ENCODE results near the gene PCBP2.

PCBP2 gene

DNA sequence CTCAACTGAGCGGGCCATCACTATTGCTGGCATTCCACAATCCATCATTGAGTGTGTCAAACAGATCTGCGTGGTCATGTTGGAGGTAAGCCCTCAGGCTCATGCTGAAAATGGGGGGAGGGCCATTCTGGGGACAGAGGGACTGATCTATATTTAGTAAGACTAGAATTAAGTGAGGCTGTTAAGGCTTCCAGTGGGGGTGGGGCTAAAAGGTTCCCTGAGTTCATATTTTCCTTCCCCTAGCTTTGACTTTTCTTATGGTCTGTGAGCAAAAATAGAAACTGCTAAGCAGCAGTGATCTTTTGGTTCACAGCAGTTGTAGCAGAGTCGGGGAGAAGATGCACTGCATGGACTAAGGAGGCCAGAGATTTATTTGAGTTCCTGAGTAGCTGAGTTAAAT lies 9.2 kb downstream of the PCBP2 start:
- no CpG with 5 or more reads among the region's 3 CpGs for WGBS (ENCODE audit: insufficient coverage, insufficient read length)
- no peak for DNase-seq (ENCODE audit: low read depth, low spot score)
- Histone ChIP-seq H3K27me3 (ENCODE audit: control insufficient read depth, insufficient read depth, low read length) (no peaks in the 10 kb centered on the region), H3K27ac (ENCODE audit: low read length) (no peak overlapping the region), H3K9me3 (ENCODE audit: control insufficient read depth, insufficient read depth, low read length) (no peaks in the 10 kb centered on the region), H3K4me3 (ENCODE audit: low read length) (no peak overlapping the region), H3K4me1 (ENCODE audit: control insufficient read depth, insufficient read depth, low read length) (no peaks in the 10 kb centered on the region), H3K36me3 (ENCODE audit: control insufficient read depth, insufficient read depth, low read length) (peaks cover 68% of the 10 kb centered on the region)

GRCh38 chr12:53461591-53461990 lies 9.7 kb downstream of the PCBP2 start:
- no peak overlapping the region for H3K27ac ChIP-seq (ENCODE audit: low read length)
- no peaks in the 10 kb centered on the region for H3K9me3 ChIP-seq (ENCODE audit: control insufficient read depth, insufficient read depth, low read length)
- 100% methylated on average over 2 of the region's 8 CpGs for WGBS (ENCODE audit: insufficient coverage, insufficient read length)
- H3K4me1 ChIP-seq (ENCODE audit: control insufficient read depth, insufficient read depth, low read length): no peaks in the 10 kb centered on the region
- H3K4me3 ChIP-seq (ENCODE audit: low read length): no peak overlapping the region
- DNase-seq (ENCODE audit: low read depth, low spot score): no peak
- H3K27me3 ChIP-seq (ENCODE audit: control insufficient read depth, insufficient read depth, low read length): no peaks in the 10 kb centered on the region
- peaks cover 71% of the 10 kb centered on the region for H3K36me3 ChIP-seq (ENCODE audit: control insufficient read depth, insufficient read depth, low read length)

DNA sequence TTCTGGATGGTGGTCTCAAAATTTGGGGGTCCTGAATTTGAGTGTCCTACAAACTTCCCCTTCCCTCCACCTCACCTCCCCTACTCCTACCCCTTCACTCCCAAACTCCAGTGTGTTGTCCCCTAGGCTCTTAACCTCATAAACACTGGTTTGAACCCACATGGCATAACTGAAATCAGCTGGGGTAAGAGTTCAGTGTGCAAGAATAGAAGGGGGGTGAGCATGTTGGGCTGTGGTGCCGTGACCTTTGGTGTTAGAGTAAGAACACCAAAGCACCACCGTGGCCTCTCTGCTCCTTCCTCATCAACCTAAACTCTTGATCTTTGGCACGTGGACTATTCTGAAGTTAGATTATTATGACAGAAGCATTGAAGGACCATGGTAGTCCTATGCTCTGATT lies 11.0 kb downstream of the PCBP2 start:
- Histone ChIP-seq H3K36me3 (ENCODE audit: control insufficient read depth, insufficient read depth, low read length) (peaks cover 70% of the 10 kb centered on the region), H3K9me3 (ENCODE audit: control insufficient read depth, insufficient read depth, low read length) (no peaks in the 10 kb centered on the region), H3K27me3 (ENCODE audit: control insufficient read depth, insufficient read depth, low read length) (no peaks in the 10 kb centered on the region), H3K4me1 (ENCODE audit: control insufficient read depth, insufficient read depth, low read length) (no peaks in the 10 kb centered on the region), H3K4me3 (ENCODE audit: low read length) (no peak overlapping the region), H3K27ac (ENCODE audit: low read length) (no peak overlapping the region)
- DNase-seq (ENCODE audit: low read depth, low spot score): no peak
- WGBS (ENCODE audit: insufficient coverage, insufficient read length): no CpG with 5 or more reads among the region's 3 CpGs

DNA sequence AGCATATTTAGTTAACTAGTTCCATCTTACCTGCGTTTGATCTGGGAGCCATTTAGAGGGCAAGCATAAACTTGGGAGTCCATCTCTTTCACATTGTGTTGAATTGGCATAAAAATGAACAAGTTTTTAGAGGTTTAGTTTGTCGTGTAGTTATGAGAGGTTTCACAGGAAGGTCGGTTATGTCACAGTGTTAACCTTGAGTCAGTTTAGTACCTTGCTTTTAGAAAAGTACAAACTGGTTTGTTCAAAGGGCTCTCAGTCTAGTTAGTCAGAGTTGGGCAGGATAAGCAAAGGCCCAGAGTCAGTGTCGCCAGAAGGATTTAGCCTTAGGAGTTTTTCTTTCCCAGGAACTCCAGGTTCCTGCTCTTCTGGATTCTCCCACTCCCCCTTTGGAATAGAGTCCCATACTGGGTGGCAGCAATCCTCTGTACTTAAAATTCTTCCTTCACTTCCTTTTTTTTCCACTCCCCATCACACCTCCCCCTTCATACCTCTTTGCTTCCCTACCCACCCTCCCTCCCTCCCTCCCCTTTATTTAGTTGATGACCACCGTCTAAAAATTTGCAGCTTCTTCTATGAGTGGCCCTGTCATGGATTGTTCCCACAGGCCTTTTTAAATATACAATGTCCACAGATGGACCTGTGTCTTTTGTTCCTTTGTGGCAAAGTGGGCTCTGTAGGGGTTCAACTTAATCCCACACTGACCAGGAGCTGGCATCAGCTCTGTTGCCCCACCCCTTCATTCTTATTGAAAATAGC lies 12.1 kb downstream of the PCBP2 start:
- no peak overlapping the region for H3K27ac ChIP-seq (ENCODE audit: low read length)
- DNase-seq (ENCODE audit: low read depth, low spot score): no peak
- H3K4me1 ChIP-seq (ENCODE audit: control insufficient read depth, insufficient read depth, low read length): no peaks in the 10 kb centered on the region
- 100% methylated on average over 2 of the region's 5 CpGs for WGBS (ENCODE audit: insufficient coverage, insufficient read length)
- H3K4me3 ChIP-seq (ENCODE audit: low read length): no peak overlapping the region
- no peaks in the 10 kb centered on the region for H3K9me3 ChIP-seq (ENCODE audit: control insufficient read depth, insufficient read depth, low read length)
- H3K27me3 ChIP-seq (ENCODE audit: control insufficient read depth, insufficient read depth, low read length): no peaks in the 10 kb centered on the region
- peaks cover 72% of the 10 kb centered on the region for H3K36me3 ChIP-seq (ENCODE audit: control insufficient read depth, insufficient read depth, low read length)

DNA sequence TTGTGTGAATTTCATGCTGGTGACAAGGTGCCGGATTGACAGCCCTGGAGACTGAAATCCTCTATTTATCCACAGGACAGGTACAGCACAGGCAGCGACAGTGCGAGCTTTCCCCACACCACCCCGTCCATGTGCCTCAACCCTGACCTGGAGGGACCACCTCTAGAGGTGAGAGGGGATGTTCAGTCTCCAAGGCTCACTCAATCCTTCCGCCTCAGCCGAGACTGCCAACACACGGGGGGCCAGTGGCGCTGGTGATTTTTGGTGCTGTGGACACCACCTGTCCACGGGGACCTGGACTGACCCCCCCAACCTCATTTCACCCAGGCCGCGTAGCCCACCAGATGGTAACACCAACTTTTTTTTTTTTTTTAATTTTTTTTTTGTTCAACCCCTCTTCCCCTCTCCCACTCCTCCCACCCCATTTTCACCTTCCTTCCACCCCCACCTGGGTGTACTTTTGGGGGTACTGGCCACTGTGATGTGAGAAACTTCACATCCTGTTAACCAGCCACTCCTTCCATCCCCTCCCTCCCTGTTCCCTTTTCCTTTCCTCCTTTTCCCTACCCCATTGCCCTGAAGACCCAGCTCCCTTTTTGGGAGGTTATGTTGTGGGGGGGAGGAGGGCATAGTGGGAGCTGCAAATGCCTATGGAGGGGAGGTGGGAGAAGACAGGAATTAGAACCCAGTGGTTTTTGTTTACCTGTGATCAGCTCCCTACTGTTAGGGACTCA lies 12.9 kb downstream of the PCBP2 start:
- Histone ChIP-seq H3K4me3 (ENCODE audit: low read length) (no peak overlapping the region), H3K27ac (ENCODE audit: low read length) (no peak overlapping the region), H3K9me3 (ENCODE audit: control insufficient read depth, insufficient read depth, low read length) (no peaks in the 10 kb centered on the region), H3K36me3 (ENCODE audit: control insufficient read depth, insufficient read depth, low read length) (peaks cover 70% of the 10 kb centered on the region), H3K27me3 (ENCODE audit: control insufficient read depth, insufficient read depth, low read length) (no peaks in the 10 kb centered on the region), H3K4me1 (ENCODE audit: control insufficient read depth, insufficient read depth, low read length) (no peaks in the 10 kb centered on the region)
- no CpG with 5 or more reads among the region's 11 CpGs for WGBS (ENCODE audit: insufficient coverage, insufficient read length)
- no peak for DNase-seq (ENCODE audit: low read depth, low spot score)

DNA sequence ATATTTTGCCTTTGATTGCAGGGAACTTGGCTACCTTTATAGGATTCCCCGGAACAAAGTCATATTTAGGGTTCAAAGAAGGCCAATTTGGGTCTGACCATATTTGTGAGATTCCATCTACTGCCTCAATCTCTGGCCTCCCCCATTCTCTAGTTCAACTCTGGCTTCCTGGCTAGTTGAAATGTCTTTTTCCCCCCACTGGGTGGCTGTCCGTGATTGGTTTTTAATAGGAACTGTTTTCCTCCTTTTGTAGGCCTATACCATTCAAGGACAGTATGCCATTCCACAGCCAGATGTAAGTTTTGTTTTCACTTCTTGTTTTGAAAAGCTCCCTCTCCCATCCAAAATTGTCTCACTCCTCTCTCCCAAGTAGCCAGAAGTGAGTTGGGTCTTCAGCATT lies 13.8 kb downstream of the PCBP2 start:
- Histone ChIP-seq H3K27me3 (ENCODE audit: control insufficient read depth, insufficient read depth, low read length) (no peaks in the 10 kb centered on the region), H3K9me3 (ENCODE audit: control insufficient read depth, insufficient read depth, low read length) (no peaks in the 10 kb centered on the region), H3K4me1 (ENCODE audit: control insufficient read depth, insufficient read depth, low read length) (no peaks in the 10 kb centered on the region), H3K27ac (ENCODE audit: low read length) (no peak overlapping the region), H3K4me3 (ENCODE audit: low read length) (no peak overlapping the region), H3K36me3 (ENCODE audit: control insufficient read depth, insufficient read depth, low read length) (peaks cover 66% of the 10 kb centered on the region)
- no CpG with 5 or more reads among the region's 2 CpGs for WGBS (ENCODE audit: insufficient coverage, insufficient read length)
- DNase-seq (ENCODE audit: low read depth, low spot score): no peak

DNA sequence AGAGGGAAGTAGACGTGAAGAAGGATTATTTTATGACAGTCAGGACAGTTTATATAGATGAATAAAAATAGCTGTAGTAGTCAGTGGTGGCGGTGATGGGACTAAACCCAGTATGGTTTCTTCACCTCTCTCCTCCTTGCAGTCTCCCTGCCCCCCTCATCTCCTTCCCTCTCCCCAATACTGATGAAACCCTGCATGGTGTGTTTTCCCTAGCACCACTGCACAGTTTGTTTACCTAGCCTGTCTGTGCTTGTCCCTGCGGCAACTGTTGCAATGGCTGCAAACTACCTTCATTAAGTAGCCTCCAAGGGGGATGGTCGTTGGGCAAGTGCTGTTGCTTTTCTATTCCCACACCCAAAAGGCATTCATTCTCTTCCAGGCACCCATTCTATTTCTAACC lies 14.7 kb downstream of the PCBP2 start:
- WGBS (ENCODE audit: insufficient coverage, insufficient read length): 100% methylated on average over 1 of the region's 4 CpGs
- Histone ChIP-seq H3K27me3 (ENCODE audit: control insufficient read depth, insufficient read depth, low read length) (no peaks in the 10 kb centered on the region), H3K36me3 (ENCODE audit: control insufficient read depth, insufficient read depth, low read length) (peaks cover 61% of the 10 kb centered on the region), H3K4me3 (ENCODE audit: low read length) (no peak overlapping the region), H3K9me3 (ENCODE audit: control insufficient read depth, insufficient read depth, low read length) (no peaks in the 10 kb centered on the region), H3K4me1 (ENCODE audit: control insufficient read depth, insufficient read depth, low read length) (no peaks in the 10 kb centered on the region), H3K27ac (ENCODE audit: low read length) (no peak overlapping the region)
- DNase-seq (ENCODE audit: low read depth, low spot score): no peak

DNA sequence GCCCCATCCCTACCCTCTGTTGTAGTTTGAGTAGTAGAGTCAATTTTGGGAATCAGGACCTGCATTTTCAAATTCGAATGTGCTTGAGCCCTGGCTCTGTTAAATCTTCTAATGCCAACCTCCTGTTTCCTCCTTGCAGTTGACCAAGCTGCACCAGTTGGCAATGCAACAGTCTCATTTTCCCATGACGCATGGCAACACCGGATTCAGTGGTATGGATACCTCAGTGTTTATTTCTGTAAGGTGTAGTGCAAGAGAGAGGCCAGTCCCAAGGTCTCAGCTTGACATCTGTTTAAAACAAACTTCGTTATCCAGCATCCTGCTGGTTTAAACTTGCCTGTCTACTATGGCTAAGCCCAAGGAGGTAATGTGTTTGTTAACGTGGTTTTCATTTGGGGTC lies 15.2 kb downstream of the PCBP2 start:
- no peaks in the 10 kb centered on the region for H3K4me1 ChIP-seq (ENCODE audit: control insufficient read depth, insufficient read depth, low read length)
- H3K9me3 ChIP-seq (ENCODE audit: control insufficient read depth, insufficient read depth, low read length): no peaks in the 10 kb centered on the region
- DNase-seq (ENCODE audit: low read depth, low spot score): no peak
- no peaks in the 10 kb centered on the region for H3K27me3 ChIP-seq (ENCODE audit: control insufficient read depth, insufficient read depth, low read length)
- WGBS (ENCODE audit: insufficient coverage, insufficient read length): no CpG with 5 or more reads among the region's 5 CpGs
- H3K27ac ChIP-seq (ENCODE audit: low read length): no peak overlapping the region
- H3K36me3 ChIP-seq (ENCODE audit: control insufficient read depth, insufficient read depth, low read length): peaks cover 62% of the 10 kb centered on the region
- no peak overlapping the region for H3K4me3 ChIP-seq (ENCODE audit: low read length)

- H3K27ac ChIP-seq (ENCODE audit: low read length): no peak overlapping the region
- no peaks in the 10 kb centered on the region for H3K27me3 ChIP-seq (ENCODE audit: control insufficient read depth, insufficient read depth, low read length)
- H3K9me3 ChIP-seq (ENCODE audit: control insufficient read depth, insufficient read depth, low read length): no peaks in the 10 kb centered on the region
- DNase-seq (ENCODE audit: low read depth, low spot score): no peak
- H3K4me1 ChIP-seq (ENCODE audit: control insufficient read depth, insufficient read depth, low read length): no peaks in the 10 kb centered on the region
- H3K36me3 ChIP-seq (ENCODE audit: control insufficient read depth, insufficient read depth, low read length): peaks cover 57% of the 10 kb centered on the region
- no peak overlapping the region for H3K4me3 ChIP-seq (ENCODE audit: low read length)
- WGBS (ENCODE audit: insufficient coverage, insufficient read length): no CpG with 5 or more reads among the region's 2 CpGs
These were observed 16.0 kb downstream of the PCBP2 start for GRCh38 chr12:53467880-53468279.

DNA sequence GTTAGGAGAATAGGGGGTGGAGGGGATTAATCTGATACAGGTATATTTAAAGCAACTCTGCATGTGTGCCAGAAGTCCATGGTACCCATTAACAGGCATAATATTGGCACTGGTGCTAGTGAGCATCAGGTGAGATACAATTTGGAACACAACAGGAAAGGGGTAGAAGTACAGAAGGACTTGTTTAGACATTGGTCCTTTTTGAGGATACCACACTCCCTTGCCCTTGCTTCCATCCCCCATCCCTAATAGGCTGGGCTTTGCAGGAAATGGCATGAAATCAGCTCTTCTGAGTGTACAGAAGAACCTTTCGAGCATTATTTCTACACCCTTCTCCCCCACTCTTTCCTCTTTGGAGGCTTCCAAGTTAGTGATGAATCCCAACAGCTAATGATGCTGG lies 16.4 kb downstream of the PCBP2 start:
- no peaks in the 10 kb centered on the region for H3K9me3 ChIP-seq (ENCODE audit: control insufficient read depth, insufficient read depth, low read length)
- H3K27ac ChIP-seq (ENCODE audit: low read length): no peak overlapping the region
- no peaks in the 10 kb centered on the region for H3K4me1 ChIP-seq (ENCODE audit: control insufficient read depth, insufficient read depth, low read length)
- no CpG with 5 or more reads among the region's 1 CpG for WGBS (ENCODE audit: insufficient coverage, insufficient read length)
- no peak overlapping the region for H3K4me3 ChIP-seq (ENCODE audit: low read length)
- DNase-seq (ENCODE audit: low read depth, low spot score): no peak
- H3K36me3 ChIP-seq (ENCODE audit: control insufficient read depth, insufficient read depth, low read length): peaks cover 55% of the 10 kb centered on the region
- H3K27me3 ChIP-seq (ENCODE audit: control insufficient read depth, insufficient read depth, low read length): no peaks in the 10 kb centered on the region

All from iPS DF 6.9 (cell line).